Measurements from ENCODE around the gene ABCC8.

ABCC8 gene

DNA sequence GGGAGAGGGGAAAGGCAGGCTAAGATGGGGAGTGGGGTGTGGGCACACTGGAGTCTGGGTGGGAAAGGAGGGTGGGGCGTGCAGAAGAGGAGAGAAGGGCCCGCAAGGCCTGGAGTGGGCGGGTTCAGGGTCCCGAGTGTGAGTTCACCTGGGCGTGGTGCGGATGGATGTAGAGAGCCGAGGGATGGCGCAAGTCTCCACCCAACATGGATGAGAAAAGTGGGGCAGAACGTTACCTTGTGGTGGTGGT is 364 bp upstream of the ABCC8 start:
- in situ Hi-C loops (cut with MboI; ENCODE audit: low sequenced_read_pairs): loop anchor here (5.0 kb wide), 1 partner anchor 85 kb away; no protein-coding TSS in a partner anchor

DNA sequence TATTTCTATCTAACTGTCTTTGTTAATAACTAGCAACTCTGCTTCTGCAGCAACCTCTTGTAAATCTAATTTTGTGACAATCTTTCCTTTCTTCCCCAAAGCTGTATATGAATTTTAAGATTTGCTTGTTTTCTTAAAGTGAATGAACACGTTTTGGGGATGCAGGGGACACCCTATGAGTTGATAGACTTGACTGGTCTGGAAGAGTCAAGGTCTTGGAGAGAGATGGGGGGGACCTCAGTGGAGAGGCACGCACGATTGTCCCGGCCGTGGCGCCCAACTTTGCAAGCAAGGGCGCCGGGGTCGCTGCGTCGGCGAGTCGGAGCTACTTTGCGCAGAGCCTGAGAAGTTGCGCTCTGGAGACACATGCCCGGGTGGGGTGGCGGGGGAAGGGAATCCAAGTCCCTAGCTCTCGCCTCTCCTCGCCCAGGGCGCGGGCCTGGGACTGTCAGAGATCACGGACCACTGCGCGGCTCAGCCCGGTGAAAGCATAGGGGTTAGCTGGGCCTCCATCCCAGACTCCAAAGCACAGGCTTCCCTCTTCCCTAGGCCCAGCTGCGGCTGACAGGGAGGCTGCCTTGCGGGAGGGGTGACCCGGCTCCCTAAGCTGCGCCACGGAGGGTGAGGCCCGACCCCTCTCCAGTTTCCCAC is 854 bp downstream of the ABCC8 start:
- DNase-seq (ENCODE audit: low spot score in 2 of 2): peak in 1 of 2 experiments; percentile 36
- Histone ChIP-seq H3K4me1 (peaks cover 8% of the 10 kb centered on the region), H3K9me3 (no peaks in the 10 kb centered on the region), H3K27me3 (ENCODE audit: low read depth) (peaks cover 17% of the 10 kb centered on the region; the same call in 1 of the 2 replicates), H3K4me3 (peak overlapping the region; percentile 41), H3K36me3 (replicated peaks) (no peaks in the 10 kb centered on the region)
- in situ Hi-C loops (cut with MboI; ENCODE audit: low sequenced_read_pairs): loop anchor here (5.0 kb wide), 1 partner anchor 83 kb away; no protein-coding TSS in a partner anchor

More for the DNA sequence above, 364 bp upstream of the ABCC8 start:
- Histone ChIP-seq H3K4me1 (peaks cover 8% of the 10 kb centered on the region), H3K27me3 (ENCODE audit: low read depth) (peaks cover 17% of the 10 kb centered on the region; the same call in 1 of the 2 replicates), H3K4me3 (no peak overlapping the region), H3K9me3 (no peaks in the 10 kb centered on the region), H3K36me3 (replicated peaks) (no peaks in the 10 kb centered on the region)
- no peak for DNase-seq (ENCODE audit: low spot score in 2 of 2)

DNA sequence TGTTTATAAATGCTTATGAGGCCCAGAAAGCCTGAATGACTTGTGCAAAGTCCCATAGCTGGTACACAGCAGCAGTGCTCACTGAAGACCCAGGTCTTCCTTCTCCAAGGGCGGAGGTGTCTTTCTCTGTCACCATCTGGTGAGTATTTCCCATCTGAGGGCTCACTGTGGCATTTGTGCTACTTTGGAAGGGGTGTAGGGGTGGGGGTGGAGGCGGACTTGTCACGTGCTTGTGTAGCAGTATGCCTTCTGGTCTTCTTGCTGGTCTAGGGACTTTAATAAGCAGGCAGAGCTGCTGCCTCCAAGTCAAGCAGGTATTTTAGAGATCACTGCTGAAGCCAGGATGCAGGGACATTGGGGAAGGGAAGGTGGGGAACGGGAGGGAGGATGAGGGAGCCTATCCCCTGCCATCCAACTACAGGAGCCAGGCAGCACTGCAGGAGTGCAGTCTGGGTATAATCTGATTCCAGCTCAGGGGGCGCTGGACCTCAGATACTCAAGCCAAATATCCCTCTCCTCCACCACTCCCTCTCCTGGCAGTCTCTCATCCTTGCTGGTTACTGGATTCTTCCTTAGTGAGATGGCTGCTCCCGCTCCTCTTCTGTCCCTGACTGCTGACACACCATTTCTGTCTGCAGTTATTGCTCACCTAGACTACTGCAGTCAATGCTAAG is 3.4 kb downstream of the ABCC8 start:
- Histone ChIP-seq H3K4me1 (no peaks in the 10 kb centered on the region), H3K4me3 (no peak overlapping the region), H3K9me3 (no peaks in the 10 kb centered on the region), H3K36me3 (replicated peaks) (no peaks in the 10 kb centered on the region), H3K27me3 (ENCODE audit: low read depth) (peaks cover 17% of the 10 kb centered on the region; the same call in 1 of the 2 replicates)
- DNase-seq (ENCODE audit: low spot score in 2 of 2): peak; percentile 42 to 57
- in situ Hi-C loops (cut with MboI; ENCODE audit: low sequenced_read_pairs): no loop called here

DNA sequence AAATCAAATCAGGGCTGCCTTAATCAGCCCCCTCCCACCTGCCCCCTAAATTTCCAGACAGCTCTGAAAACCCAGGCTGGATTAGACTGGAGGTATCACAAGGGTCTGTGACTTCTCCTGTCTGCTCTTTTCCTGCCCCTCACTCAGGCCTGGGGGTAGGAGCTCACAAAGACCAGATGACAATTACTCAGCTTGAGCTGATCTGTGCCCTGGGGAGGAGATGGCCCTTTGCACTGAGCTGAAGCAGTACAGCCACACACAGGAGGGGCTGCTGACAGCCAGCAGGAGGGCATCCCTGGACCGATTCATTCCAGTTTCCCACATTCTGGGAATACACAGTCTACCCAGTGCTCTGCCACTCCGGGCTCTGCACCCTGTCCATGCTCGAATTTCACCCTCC is 4.2 kb downstream of the ABCC8 start:
- no peaks in the 10 kb centered on the region for H3K4me1 ChIP-seq
- no peaks in the 10 kb centered on the region for H3K36me3 ChIP-seq (replicated peaks)
- no peak for DNase-seq (ENCODE audit: low spot score in 2 of 2)
- in situ Hi-C loops (cut with MboI; ENCODE audit: low sequenced_read_pairs): no loop called here
- no peaks in the 10 kb centered on the region for H3K9me3 ChIP-seq
- H3K27me3 ChIP-seq (ENCODE audit: low read depth): peaks cover 13% of the 10 kb centered on the region; the same call in 1 of the 2 replicates
- no peak overlapping the region for H3K4me3 ChIP-seq

DNA sequence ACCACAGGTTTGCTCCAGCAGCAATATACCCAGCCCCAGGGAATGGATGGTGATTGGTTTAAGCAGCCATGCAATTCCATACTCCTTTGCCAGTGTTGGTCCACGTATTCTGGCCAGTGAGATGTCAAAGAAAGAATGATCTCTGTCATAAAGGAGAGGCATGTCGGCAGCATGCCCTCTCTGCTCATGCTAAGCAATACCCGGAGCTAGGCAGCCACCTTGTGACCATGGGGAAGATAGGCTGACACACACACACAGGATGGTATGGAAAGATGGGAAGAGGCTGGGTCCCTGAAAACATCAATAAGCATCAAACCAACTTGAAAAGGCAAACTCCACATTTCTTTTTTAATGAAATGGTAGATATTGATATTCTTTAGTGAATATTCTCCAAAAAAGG is 5.1 kb downstream of the ABCC8 start:
- no peak for DNase-seq (ENCODE audit: low spot score in 2 of 2)
- H3K4me1 ChIP-seq: no peaks in the 10 kb centered on the region
- in situ Hi-C loops (cut with MboI; ENCODE audit: low sequenced_read_pairs): no loop called here

DNA sequence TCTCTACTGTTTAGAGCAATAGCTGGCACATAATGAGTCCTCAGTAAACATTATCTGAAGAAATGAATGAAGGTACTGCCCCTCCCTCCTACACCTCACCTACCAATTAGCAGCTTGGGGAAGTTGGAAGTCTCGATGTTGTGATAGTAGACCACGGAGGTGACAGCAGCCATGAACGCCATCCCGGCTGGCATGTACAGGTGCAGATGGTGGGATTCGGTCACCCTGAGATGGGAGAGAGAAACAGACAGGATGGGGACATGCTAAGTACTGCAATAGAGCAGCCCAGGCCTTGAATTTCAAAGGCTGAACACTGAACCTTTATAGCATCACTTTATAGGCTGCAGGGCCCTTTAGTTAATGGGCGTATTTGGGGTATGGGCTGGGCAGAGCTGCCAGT is 6.6 kb downstream of the ABCC8 start:
- DNase-seq (ENCODE audit: low spot score in 2 of 2): no peak
- in situ Hi-C loops (cut with MboI; ENCODE audit: low sequenced_read_pairs): no loop called here
- no peak overlapping the region for H3K4me3 ChIP-seq
- no peaks in the 10 kb centered on the region for H3K4me1 ChIP-seq
- no peaks in the 10 kb centered on the region for H3K9me3 ChIP-seq
- H3K36me3 ChIP-seq (replicated peaks): no peaks in the 10 kb centered on the region
- no peaks in the 10 kb centered on the region for H3K27me3 ChIP-seq (ENCODE audit: low read depth)

More for the DNA sequence above, 5.1 kb downstream of the ABCC8 start:
- Histone ChIP-seq H3K36me3 (replicated peaks) (no peaks in the 10 kb centered on the region), H3K27me3 (ENCODE audit: low read depth) (peaks cover 11% of the 10 kb centered on the region; the same call in 1 of the 2 replicates), H3K4me3 (no peak overlapping the region), H3K9me3 (no peaks in the 10 kb centered on the region)

DNA sequence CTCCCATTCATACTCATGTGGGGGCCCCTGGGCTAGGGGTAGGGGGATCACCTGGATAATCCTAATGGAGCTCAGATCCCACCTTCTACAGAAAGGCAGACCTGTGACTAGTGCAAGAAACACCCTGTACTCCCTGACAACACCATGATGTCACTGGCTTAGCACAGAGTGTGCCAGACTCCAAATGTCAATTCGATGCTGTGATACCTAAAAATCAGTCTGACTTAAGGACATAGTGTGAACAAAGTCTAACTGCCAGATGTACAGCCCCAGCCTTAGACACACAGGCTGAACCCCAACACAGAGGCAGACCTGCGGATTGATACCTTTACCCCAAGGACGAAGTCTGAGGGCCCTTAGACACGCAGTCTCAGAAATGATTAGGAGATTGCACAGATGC is 8.5 kb downstream of the ABCC8 start:
- no peak for DNase-seq (ENCODE audit: low spot score in 2 of 2)
- Histone ChIP-seq H3K4me3 (no peak overlapping the region), H3K27me3 (ENCODE audit: low read depth) (no peaks in the 10 kb centered on the region), H3K9me3 (no peaks in the 10 kb centered on the region), H3K36me3 (replicated peaks) (no peaks in the 10 kb centered on the region), H3K4me1 (no peaks in the 10 kb centered on the region)
- in situ Hi-C loops (cut with MboI; ENCODE audit: low sequenced_read_pairs): no loop called here

DNA sequence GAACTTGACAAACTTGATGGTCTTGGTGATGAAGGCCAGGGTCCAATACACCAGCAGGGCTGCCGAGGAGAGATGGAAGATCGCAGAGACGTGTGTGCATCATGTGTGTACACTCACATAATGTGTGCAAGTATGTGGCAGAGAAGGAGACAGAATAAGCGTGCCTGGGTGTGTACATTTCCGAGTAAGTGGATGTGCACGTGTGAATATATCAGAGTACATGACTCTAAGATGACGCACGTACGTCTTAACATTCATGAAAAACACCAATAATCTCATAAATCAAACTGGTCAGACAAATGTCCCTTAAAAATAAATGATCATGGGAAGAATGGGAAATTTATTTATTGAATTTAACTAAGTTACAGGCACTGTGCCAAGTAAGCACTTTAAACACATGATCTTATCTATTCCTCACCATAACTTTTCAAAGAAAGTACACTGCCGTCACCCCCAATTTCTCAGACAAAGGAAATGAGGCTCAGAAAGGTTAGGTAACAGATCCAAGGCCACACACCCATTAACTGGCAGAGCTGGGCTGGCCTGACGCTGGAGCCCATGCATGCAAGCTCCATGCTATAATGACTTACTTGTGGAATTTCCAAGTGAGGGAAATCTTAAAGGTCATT is 13.0 kb downstream of the ABCC8 start:
- Histone ChIP-seq H3K4me1 (no peaks in the 10 kb centered on the region), H3K27me3 (ENCODE audit: low read depth) (no peaks in the 10 kb centered on the region), H3K36me3 (replicated peaks) (no peaks in the 10 kb centered on the region), H3K4me3 (no peak overlapping the region), H3K9me3 (no peaks in the 10 kb centered on the region)
- in situ Hi-C loops (cut with MboI; ENCODE audit: low sequenced_read_pairs): no loop called here
- DNase-seq (ENCODE audit: low spot score in 2 of 2): no peak

DNA sequence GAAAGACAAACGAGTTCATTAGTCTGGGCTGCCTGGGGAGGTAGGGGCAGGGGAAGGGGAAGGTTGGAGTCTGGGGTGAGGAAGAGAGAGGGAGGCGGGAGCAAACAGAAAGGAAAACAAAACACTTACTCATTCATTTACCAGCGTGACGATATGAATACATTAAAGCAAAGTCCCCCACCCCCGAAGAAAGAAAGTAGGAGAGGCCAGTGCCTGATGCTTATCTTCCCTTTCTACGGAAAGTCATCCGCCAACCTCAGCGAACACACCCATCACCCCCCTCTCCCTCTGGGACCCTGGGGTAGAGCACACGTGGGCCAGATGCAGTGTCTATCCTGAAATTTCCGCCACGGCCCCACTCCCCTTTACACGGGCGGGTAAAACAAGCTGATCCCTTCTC is 13.7 kb downstream of the ABCC8 start:
- H3K9me3 ChIP-seq: no peaks in the 10 kb centered on the region
- in situ Hi-C loops (cut with MboI; ENCODE audit: low sequenced_read_pairs): no loop called here
- no peak overlapping the region for H3K4me3 ChIP-seq
- no peaks in the 10 kb centered on the region for H3K36me3 ChIP-seq (replicated peaks)
- DNase-seq (ENCODE audit: low spot score in 2 of 2): peak in 1 of 2 experiments; percentile 12
- no peaks in the 10 kb centered on the region for H3K27me3 ChIP-seq (ENCODE audit: low read depth)
- H3K4me1 ChIP-seq: no peaks in the 10 kb centered on the region

DNA sequence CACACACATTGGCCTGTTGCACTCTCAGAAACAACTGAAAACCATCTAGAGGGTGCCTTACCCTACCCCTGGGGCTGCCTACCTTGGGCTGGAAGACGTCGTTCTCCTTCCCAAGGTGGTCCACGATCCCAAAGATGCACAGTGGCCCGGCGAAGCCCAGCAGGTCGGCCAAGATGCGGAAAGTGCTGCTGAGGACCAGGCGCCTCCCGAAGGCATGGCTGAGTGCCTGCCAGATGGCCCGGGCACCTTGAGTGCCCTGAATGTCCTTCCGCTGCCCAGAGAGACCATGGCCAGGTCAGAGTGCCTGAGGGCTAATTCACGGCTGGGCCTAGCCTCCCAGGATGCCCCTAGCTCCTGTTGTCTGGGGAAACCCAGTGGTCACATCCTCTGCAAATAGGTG is 16.2 kb downstream of the ABCC8 start:
- DNase-seq (ENCODE audit: low spot score in 2 of 2): no peak
- no peaks in the 10 kb centered on the region for H3K36me3 ChIP-seq (replicated peaks)
- H3K9me3 ChIP-seq: no peaks in the 10 kb centered on the region
- no peaks in the 10 kb centered on the region for H3K27me3 ChIP-seq (ENCODE audit: low read depth)
- in situ Hi-C loops (cut with MboI; ENCODE audit: low sequenced_read_pairs): no loop called here
- H3K4me1 ChIP-seq: 0 out of 2 replicates have a peak, but pooled peaks cover 3% of the 10 kb centered on the region
- no peak overlapping the region for H3K4me3 ChIP-seq

DNA sequence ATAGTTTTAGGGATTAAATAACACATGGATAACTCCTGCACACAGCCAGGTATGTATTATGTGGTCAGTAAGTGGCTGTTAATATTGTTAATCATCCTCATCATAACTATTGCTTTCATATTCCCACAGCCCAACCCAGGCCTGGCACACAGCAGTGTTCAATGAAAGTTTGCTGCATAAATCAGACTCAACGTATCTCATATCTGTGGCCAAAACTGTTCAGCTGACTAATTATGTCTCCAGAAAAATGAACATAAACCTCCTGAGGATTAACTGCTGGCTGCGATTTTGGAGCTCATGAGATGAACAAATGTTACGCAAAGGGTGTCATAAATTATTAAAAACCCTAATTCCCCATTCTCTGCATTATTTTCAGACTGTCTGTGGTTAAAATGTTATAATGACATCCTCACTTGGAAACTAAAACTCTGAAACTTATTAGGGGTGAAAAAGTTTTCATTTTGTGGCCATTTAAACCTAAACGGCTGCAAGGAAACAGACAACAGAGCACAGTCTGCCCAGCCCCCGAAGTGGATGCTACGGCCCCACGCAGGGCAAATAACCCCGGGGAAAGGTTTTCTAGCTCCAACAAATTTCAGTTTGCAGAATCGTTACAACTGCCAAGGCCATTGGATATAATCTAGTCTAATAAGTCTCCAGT is 17.3 kb downstream of the ABCC8 start:
- Histone ChIP-seq H3K4me3 (no peak overlapping the region), H3K36me3 (replicated peaks) (no peaks in the 10 kb centered on the region), H3K9me3 (no peaks in the 10 kb centered on the region), H3K4me1 (0 out of 2 replicates have a peak, but pooled peaks cover 3% of the 10 kb centered on the region), H3K27me3 (ENCODE audit: low read depth) (no peaks in the 10 kb centered on the region)
- DNase-seq (ENCODE audit: low spot score in 2 of 2): no peak
- in situ Hi-C loops (cut with MboI; ENCODE audit: low sequenced_read_pairs): no loop called here

DNA sequence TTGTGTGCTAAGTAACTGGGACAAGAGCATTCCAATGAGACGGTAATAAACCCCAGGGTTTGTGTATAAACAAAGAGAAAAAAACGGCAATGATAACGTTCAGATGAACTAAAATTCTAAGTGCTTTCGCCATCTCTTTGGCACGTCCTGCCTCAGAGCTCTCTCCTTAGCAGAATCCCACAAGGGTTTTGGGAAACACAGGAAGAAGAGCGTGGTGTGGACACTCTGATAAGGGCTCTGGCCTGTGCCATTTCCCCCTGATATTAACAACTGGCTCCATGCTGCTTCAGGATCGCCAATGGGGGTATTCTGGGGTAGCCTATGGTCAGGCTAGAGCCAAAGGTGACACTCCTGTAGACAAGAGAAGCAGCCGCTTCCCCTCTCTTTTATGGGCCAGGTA is 18.4 kb downstream of the ABCC8 start:
- Histone ChIP-seq H3K4me3 (no peak overlapping the region), H3K27me3 (ENCODE audit: low read depth) (no peaks in the 10 kb centered on the region), H3K4me1 (0 out of 2 replicates have a peak, but pooled peaks cover 3% of the 10 kb centered on the region), H3K9me3 (no peaks in the 10 kb centered on the region), H3K36me3 (replicated peaks) (no peaks in the 10 kb centered on the region)
- no peak for DNase-seq (ENCODE audit: low spot score in 2 of 2)
- in situ Hi-C loops (cut with MboI; ENCODE audit: low sequenced_read_pairs): no loop called here

DNA sequence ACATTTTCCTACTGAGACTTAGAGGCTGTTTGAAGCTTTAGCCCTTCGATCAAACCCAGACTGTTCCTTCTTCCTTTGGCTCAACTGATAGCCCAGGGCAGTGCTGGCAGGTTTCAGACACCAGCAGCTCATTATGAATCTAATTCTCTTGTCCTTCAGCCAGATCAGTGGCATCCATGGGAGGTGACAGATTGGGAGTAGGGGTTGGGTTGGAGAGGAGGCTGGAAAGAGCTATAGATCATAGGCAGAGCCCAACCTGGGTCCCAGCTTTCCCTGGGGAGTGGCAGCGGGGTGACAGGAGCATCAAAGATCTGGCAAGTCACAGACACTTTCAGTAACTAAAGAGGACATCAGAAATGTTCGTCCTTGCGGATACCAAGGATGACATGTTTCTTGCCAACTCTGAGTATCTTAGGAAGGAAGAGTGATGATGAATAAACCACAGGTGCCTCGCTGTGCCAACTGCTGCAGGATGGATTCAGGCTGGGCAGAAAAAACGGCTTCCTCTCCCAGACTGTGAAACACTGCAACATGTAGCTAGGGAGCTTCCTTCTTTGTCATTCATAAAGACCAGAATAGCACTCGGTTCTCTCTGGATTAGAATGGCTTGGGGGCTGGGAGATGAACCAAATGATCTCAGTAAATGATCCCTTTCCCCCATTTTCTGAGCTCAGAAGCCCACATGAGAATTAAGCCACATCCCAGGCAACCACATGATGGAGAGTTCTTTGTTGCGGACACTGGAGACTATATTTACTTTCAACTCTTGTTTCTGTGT is 19.1 kb downstream of the ABCC8 start:
- 0 out of 2 replicates have a peak, but pooled peaks cover 3% of the 10 kb centered on the region for H3K4me1 ChIP-seq
- no peaks in the 10 kb centered on the region for H3K27me3 ChIP-seq (ENCODE audit: low read depth)
- no peak overlapping the region for H3K4me3 ChIP-seq
- no peaks in the 10 kb centered on the region for H3K36me3 ChIP-seq (replicated peaks)
- in situ Hi-C loops (cut with MboI; ENCODE audit: low sequenced_read_pairs): no loop called here
- DNase-seq (ENCODE audit: low spot score in 2 of 2): no peak
- no peaks in the 10 kb centered on the region for H3K9me3 ChIP-seq
